ENCODE data around the gene IDNK. TPM values are rescaled to one million over a fixed set of nuclear protein-coding genes. Genes with fewer than 3 reads are reported as not detected.
"Not testable (repeated sequence)": the region's sequence is repeated elsewhere in the genome, so short reads cannot be mapped to it uniquely, and the experiment has no call there.

Gene IDNK
- 3.3 and 3.5 TPM in 2 replicates for total RNA-seq (2012; rRNA removed)

DNA sequence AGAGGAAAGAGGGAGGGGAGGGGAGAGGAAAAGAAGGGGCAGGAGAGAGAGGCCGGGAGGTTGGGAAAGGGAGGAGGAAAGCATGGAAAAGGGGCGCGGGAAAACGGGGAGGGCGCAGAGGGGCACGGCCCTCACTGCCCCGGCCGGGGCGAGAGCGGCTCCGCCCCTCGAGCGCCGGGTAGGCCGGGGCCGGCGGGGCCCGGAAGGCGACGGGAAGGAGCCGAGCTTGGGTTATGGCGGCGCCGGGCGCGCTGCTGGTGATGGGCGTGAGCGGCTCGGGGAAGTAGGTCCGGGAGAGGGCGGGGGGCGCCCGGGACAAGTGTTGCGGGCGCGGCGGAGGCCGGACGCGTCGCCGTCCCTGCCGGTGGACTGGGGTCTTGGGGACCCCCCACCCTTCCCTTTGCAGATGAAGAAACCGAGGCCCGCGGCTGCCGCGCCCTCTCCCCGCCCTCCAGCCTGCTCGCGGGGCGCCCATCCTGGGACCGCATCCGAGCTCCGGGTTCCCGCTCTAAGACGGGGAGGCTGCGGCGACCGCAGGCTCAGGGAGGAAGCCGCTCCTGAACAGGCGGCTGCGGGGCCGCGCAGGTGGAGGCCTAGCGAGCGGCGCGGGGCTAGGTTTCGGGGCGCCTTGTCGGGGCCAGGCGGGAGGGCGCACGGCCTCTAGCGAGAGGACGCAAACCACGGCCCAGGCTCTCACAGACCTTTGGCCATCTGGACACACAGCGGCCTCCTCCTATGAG is at the start of gene IDNK:
Gene IDNK (plus strand): TSS at position 205 of the 740 bp plus-strand sequence. CDS start 29 bp downstream, at position 234.
- Histone ChIP-seq H3K4me3 (ENCODE audit: low read length) (peak within 1 kb of the TSS; percentile 84), H3K36me3 (ENCODE audit: insufficient read depth, low read length) (no peaks in the 10 kb centered on the region), H3K4me1 (ENCODE audit: control insufficient read depth, insufficient read depth, low read length) (peaks cover 5% of the 10 kb centered on the region), H3K4me2 (ENCODE audit: low read length) (peak within 1 kb of the TSS; percentile 83), H3K9ac (ENCODE audit: low read depth, low read length) (peak within 1 kb of the TSS; percentile 92), H3K9me3 (replicated peaks; ENCODE audit: low read length) (no peaks in the 10 kb centered on the region), H3K27me3 (ENCODE audit: control insufficient read depth, insufficient read depth, low read length) (no peaks in the 10 kb centered on the region)

DNA sequence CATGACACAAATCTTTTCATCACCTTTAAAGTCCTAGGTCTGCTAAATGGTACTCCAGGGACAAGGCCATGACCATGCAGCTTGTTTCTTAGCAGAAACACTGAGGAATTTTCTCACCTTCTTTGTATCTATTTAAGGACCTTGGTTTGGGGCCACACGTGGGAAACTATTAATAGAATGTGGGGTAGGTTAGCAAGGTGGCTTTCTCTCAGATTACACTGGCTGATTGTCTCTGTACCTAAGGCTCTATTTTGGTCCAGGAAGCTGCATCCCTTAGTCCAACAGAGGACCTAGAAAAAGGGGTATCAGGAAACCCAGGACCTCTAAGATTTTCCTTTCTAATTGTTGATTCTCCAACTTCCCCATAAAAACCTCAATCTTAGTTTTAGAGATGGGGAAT is 48.5 kb upstream of the IDNK start:
- H3K4me2 ChIP-seq (ENCODE audit: low read length): no peak overlapping the region
- no peak overlapping the region for H3K9ac ChIP-seq (ENCODE audit: low read depth, low read length)
- no peaks in the 10 kb centered on the region for H3K9me3 ChIP-seq (replicated peaks; ENCODE audit: low read length)
- no peaks in the 10 kb centered on the region for H3K27me3 ChIP-seq (ENCODE audit: control insufficient read depth, insufficient read depth, low read length)
- no peaks in the 10 kb centered on the region for H3K36me3 ChIP-seq (ENCODE audit: insufficient read depth, low read length)
- no peak overlapping the region for H3K4me3 ChIP-seq (ENCODE audit: low read length)
- H3K4me1 ChIP-seq (ENCODE audit: control insufficient read depth, insufficient read depth, low read length): peaks cover 6% of the 10 kb centered on the region

DNA sequence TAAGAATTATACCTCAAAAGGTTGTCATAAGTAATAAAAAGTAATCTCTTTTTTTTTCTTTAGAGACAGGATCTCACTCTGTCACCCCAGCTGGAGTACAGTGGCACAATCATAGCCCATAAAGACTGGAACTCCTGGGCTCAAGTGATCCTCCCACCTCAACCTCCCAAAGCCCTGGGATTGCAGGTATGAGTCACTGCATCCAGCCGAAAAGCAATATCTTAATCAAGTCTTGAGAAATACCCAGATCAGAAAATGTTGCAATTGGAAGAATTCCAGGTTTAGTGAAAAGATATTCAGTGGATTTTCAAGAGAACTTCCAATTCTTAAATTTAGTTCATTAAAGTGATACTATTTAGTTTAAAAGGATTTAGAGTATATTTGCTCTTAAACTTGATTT is 40.9 kb upstream of the IDNK start:
- Histone ChIP-seq H3K9ac (ENCODE audit: low read depth, low read length) (no peak overlapping the region), H3K4me2 (ENCODE audit: low read length) (no peak overlapping the region)

DNA sequence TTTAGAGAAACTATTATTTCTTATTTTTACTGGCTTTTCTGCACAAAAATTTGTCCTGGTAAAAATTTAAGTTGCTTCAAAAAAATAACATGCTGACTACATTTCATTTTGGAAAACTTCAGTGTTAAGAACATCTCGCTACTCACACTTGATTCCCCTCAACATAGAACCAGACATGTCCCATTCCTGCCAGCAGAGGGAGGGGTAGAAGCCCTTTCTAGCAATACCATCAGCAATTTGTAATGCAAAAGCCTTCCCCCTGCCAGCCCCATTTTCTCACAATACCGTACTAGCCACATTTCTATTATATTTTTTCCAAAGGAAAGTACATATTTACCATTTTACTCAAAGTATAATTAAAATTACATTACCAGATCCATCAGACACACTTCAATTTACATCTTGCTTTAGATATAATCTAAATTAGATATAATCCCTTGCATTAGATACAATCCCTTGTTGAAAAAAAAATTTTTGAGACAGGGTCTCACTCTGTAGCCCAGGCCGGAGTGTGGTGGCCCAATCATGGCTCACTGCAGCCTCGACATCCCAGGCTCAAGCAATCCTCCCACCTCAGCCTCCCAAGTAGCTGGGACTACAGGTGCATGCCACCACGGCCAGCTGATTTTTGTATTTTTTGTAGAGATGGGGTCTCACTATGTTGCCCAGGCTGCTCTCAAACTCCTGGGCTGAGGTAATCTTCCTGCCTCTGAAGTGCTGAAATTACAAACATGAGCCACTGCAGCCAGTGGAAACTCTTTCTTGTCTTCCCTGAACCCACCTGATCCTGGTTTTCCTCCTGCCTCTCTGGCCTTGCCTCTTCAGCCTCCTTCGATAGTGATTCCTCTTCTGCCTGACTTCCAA is 39.6 kb upstream of the IDNK start:
- Histone ChIP-seq H3K4me1 (ENCODE audit: control insufficient read depth, insufficient read depth, low read length) (no peaks in the 10 kb centered on the region), H3K27me3 (ENCODE audit: control insufficient read depth, insufficient read depth, low read length) (no peaks in the 10 kb centered on the region), H3K4me2 (ENCODE audit: low read length) (no peak overlapping the region), H3K9me3 (replicated peaks; ENCODE audit: low read length) (no peaks in the 10 kb centered on the region), H3K36me3 (ENCODE audit: insufficient read depth, low read length) (no peaks in the 10 kb centered on the region), H3K9ac (ENCODE audit: low read depth, low read length) (no peak overlapping the region), H3K4me3 (ENCODE audit: low read length) (no peak overlapping the region)

More for the DNA sequence above, 40.9 kb upstream of the IDNK start:
- Histone ChIP-seq H3K27me3 (ENCODE audit: control insufficient read depth, insufficient read depth, low read length) (no peaks in the 10 kb centered on the region), H3K36me3 (ENCODE audit: insufficient read depth, low read length) (no peaks in the 10 kb centered on the region), H3K4me3 (ENCODE audit: low read length) (no peak overlapping the region), H3K9me3 (replicated peaks; ENCODE audit: low read length) (no peaks in the 10 kb centered on the region), H3K4me1 (ENCODE audit: control insufficient read depth, insufficient read depth, low read length) (no peaks in the 10 kb centered on the region)

DNA sequence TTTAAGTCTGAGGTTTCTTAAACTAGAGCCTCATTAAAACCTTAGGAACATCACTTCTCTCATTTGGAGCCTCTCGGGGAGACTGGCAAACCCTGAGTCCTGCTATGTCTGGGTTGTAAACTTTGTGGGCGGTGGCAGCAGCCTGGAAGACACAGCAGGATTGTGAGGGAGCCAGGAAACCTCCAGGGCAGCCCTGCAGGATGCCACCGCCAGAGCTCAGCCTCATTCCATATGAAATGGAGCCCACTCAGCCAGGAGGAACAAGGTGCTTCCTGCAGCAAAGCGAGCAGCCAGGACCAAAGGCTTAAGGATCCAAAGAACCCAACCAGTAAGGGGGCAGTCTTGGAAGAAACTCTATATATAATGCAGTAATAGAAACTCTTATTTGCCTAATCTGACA is 37.9 kb upstream of the IDNK start:
- no peaks in the 10 kb centered on the region for H3K27me3 ChIP-seq (ENCODE audit: control insufficient read depth, insufficient read depth, low read length)
- no peaks in the 10 kb centered on the region for H3K4me1 ChIP-seq (ENCODE audit: control insufficient read depth, insufficient read depth, low read length)
- H3K9ac ChIP-seq (ENCODE audit: low read depth, low read length): no peak overlapping the region
- H3K4me2 ChIP-seq (ENCODE audit: low read length): no peak overlapping the region
- no peaks in the 10 kb centered on the region for H3K36me3 ChIP-seq (ENCODE audit: insufficient read depth, low read length)
- H3K4me3 ChIP-seq (ENCODE audit: low read length): no peak overlapping the region
- no peaks in the 10 kb centered on the region for H3K9me3 ChIP-seq (replicated peaks; ENCODE audit: low read length)

DNA sequence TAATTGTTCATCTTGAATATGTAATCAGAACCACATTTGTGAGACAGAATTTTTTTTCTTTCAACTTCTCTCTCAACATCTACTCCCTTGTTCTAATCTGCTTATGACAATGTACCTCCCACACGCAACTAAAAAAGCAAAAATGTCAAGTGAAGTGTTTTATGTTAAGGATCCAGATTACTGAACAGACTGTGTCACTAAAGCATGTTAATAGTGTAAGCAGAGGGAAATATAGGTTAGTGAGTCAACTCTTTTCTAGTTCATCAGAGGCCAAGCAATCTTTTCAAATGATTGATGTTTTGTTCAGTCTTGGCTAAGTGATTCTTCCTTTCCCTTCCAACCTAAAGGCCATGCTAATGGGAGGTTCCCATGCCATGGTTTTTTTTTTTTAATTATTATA is 34.7 kb upstream of the IDNK start:
- Histone ChIP-seq H3K9me3 (replicated peaks; ENCODE audit: low read length) (no peaks in the 10 kb centered on the region), H3K9ac (ENCODE audit: low read depth, low read length) (no peak overlapping the region), H3K4me1 (ENCODE audit: control insufficient read depth, insufficient read depth, low read length) (no peaks in the 10 kb centered on the region), H3K4me2 (ENCODE audit: low read length) (no peak overlapping the region), H3K36me3 (ENCODE audit: insufficient read depth, low read length) (no peaks in the 10 kb centered on the region), H3K27me3 (ENCODE audit: control insufficient read depth, insufficient read depth, low read length) (no peaks in the 10 kb centered on the region), H3K4me3 (ENCODE audit: low read length) (no peak overlapping the region)

DNA sequence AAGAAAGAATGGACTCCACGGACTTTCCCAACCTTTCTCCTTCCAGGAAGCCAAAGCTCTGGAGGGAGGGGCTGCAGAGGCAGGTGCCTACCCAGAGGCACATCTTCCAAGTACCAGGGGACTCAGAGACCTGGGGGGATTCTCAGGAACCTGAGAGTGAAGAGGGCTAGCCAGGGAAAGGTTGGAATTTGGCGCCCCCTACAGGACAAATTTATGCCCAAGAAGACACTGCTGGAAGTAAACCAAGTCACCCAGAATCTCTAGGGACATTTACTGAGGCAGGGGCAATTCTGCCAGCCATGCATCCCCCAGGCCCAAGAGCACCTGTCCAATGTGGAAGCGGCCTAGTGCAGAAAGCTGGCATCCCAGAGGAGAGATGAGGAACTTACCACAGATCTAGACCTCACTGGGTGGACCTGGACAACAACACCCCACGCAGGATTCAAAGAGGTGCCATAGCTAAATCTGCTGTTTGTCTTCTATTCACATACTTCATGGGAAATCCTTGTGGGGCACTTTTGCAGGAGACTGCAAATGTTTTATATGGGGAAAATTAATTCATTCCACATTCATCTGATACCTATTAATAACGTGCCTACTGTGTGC is 25.9 kb upstream of the IDNK start:
- Histone ChIP-seq H3K4me3 (ENCODE audit: low read length) (no peak overlapping the region), H3K9me3 (replicated peaks; ENCODE audit: low read length) (no peaks in the 10 kb centered on the region), H3K4me1 (ENCODE audit: control insufficient read depth, insufficient read depth, low read length) (no peaks in the 10 kb centered on the region), H3K4me2 (ENCODE audit: low read length) (no peak overlapping the region), H3K9ac (ENCODE audit: low read depth, low read length) (no peak overlapping the region), H3K27me3 (ENCODE audit: control insufficient read depth, insufficient read depth, low read length) (no peaks in the 10 kb centered on the region), H3K36me3 (ENCODE audit: insufficient read depth, low read length) (no peaks in the 10 kb centered on the region)

DNA sequence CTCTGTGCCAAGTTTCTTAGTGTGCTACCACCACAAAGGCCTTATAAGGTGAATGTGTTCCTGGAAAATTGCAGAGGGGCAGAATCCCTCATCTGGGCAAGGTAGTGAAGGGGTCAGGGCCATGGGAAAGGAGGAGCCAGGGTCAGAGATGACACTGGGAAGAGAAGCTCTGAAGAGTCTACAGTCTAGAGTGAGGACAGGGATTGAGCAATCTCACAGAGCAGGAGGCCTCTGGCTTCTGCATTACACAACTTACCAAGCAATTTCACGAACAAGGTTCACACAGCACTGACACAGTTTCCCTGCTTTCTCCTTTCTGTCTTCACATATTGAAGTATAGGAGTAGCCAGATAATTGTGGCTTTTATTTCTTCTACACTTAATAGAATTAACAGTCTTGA is 24.5 kb upstream of the IDNK start:
- no peak overlapping the region for H3K4me3 ChIP-seq (ENCODE audit: low read length)
- H3K9ac ChIP-seq (ENCODE audit: low read depth, low read length): no peak overlapping the region
- H3K4me2 ChIP-seq (ENCODE audit: low read length): no peak overlapping the region
- H3K27me3 ChIP-seq (ENCODE audit: control insufficient read depth, insufficient read depth, low read length): peaks cover 2% of the 10 kb centered on the region
- no peaks in the 10 kb centered on the region for H3K36me3 ChIP-seq (ENCODE audit: insufficient read depth, low read length)
- no peaks in the 10 kb centered on the region for H3K4me1 ChIP-seq (ENCODE audit: control insufficient read depth, insufficient read depth, low read length)
- no peaks in the 10 kb centered on the region for H3K9me3 ChIP-seq (replicated peaks; ENCODE audit: low read length)

DNA sequence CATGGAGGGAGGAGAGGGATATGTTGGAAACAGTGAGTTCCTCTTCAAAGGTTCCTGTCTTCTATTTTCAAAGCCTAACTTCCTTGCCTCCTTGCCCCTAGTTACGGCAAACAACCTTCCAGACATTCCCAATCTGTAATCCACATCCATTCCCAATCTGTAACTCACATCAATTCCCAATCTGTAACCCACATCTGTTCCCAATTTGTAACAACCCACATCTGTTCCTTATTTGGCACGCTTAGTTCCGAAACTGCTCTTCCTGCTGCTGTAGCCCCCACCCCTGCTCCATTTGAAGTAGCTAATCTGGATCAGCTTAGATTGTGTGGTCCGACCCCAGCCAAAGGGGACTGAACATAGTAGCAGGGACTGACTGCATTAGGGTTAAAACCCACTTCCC is 23.9 kb upstream of the IDNK start:
- Histone ChIP-seq H3K9me3 (replicated peaks; ENCODE audit: low read length) (no peaks in the 10 kb centered on the region), H3K4me1 (ENCODE audit: control insufficient read depth, insufficient read depth, low read length) (no peaks in the 10 kb centered on the region), H3K9ac (ENCODE audit: low read depth, low read length) (no peak overlapping the region), H3K36me3 (ENCODE audit: insufficient read depth, low read length) (no peaks in the 10 kb centered on the region), H3K27me3 (ENCODE audit: control insufficient read depth, insufficient read depth, low read length) (peaks cover 8% of the 10 kb centered on the region), H3K4me2 (ENCODE audit: low read length) (no peak overlapping the region), H3K4me3 (ENCODE audit: low read length) (no peak overlapping the region)

DNA sequence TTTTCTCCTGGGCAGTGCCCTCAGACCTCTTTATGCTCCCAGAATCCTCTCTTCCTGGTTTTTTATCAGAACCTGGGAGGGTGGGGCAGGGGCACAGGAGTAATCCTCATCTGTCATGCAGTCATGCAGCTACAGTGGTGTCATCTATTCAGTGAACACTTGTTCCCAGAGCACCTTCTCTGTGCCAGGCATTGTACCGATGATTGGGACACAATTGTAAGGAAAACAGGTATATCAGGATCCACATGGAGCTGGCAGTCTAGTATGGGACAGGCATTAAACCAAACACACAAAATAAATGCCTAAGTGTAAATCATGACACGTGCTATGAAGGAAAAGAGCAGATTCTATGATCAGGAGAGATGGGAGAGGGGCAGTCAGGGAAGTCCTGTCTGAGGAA is 21.5 kb upstream of the IDNK start:
- Histone ChIP-seq H3K4me3 (ENCODE audit: low read length) (no peak overlapping the region), H3K9ac (ENCODE audit: low read depth, low read length) (no peak overlapping the region), H3K4me1 (ENCODE audit: control insufficient read depth, insufficient read depth, low read length) (no peaks in the 10 kb centered on the region), H3K36me3 (ENCODE audit: insufficient read depth, low read length) (no peaks in the 10 kb centered on the region), H3K27me3 (ENCODE audit: control insufficient read depth, insufficient read depth, low read length) (peaks cover 9% of the 10 kb centered on the region), H3K9me3 (replicated peaks; ENCODE audit: low read length) (no peaks in the 10 kb centered on the region), H3K4me2 (ENCODE audit: low read length) (no peak overlapping the region)

DNA sequence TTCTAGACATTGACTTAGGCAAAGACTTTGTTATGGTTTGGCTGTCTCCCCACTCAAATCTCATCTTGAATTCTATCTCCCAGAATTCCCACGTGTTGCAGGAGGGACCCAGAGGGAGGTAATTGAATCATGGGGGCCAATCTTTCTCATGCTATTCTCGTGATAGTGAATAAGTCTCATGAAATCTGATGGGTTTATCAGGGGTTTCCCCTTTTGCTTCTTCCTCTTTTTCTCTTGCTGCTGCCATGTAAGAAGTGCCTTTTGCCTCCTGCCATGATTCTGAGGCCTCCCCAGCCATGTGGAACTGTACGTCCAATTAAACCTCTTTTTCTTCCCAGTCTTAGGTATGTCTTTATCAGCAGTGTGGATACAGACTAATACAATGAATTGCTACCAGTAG is 15.3 kb upstream of the IDNK start:
- H3K4me1 ChIP-seq (ENCODE audit: control insufficient read depth, insufficient read depth, low read length): not testable (repeated sequence)

More for the DNA sequence above, 15.3 kb upstream of the IDNK start:
- not testable (repeated sequence) for H3K4me3 ChIP-seq (ENCODE audit: low read length); H3K4me2 ChIP-seq (ENCODE audit: low read length); H3K36me3 ChIP-seq (ENCODE audit: insufficient read depth, low read length); H3K9ac ChIP-seq (ENCODE audit: low read depth, low read length); H3K9me3 ChIP-seq (replicated peaks; ENCODE audit: low read length); H3K27me3 ChIP-seq (ENCODE audit: control insufficient read depth, insufficient read depth, low read length)

Data from skeletal muscle satellite cell (primary cell).